ENCODE measurements around the gene SLIT2. TPM values are rescaled to one million over a fixed set of nuclear protein-coding genes. Genes with fewer than 3 reads are reported as not detected.

SLIT2 gene
- total and polyA plus RNA-seq, 8 donors, result 0.68 to 9.1 (median 1.4) TPM

DNA sequence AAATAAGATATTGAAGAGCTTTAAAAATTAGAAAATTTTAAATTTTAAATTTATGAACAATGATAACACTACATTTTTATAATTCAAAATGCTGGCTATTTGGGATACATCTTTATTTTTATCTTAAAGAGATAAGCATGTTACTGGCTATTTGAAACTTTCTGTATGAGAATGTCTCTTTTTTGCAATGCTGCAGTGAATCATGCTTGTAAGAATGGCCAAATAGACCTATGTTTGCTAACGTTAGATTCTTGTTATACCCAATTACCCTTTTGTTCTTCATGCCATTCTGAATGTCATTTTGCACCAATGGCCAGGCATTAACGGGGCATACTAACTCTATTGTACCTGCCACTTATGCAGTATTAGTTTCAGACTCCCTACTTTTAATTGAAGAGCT, 49.5 kb downstream of the SLIT2 start:
- Histone ChIP-seq H3K36me3 (no peaks in the 10 kb centered on the region), H3K27me3 (no peaks in the 10 kb centered on the region), H3K4me1 (no peaks in the 10 kb centered on the region), H3K27ac (no peak overlapping the region), H3K4me3 (no peak overlapping the region), H3K9me3 (no peaks in the 10 kb centered on the region)
- whole genome bisulfite sequencing, 2 donors, result 53 to 58% methylated on average over 2 of the region's 2 CpGs
- no peak for FAIRE-seq
- intact Hi-C loops (cut with DNase I), result no loop called here
- TF ChIP-seq, protein P1, sequence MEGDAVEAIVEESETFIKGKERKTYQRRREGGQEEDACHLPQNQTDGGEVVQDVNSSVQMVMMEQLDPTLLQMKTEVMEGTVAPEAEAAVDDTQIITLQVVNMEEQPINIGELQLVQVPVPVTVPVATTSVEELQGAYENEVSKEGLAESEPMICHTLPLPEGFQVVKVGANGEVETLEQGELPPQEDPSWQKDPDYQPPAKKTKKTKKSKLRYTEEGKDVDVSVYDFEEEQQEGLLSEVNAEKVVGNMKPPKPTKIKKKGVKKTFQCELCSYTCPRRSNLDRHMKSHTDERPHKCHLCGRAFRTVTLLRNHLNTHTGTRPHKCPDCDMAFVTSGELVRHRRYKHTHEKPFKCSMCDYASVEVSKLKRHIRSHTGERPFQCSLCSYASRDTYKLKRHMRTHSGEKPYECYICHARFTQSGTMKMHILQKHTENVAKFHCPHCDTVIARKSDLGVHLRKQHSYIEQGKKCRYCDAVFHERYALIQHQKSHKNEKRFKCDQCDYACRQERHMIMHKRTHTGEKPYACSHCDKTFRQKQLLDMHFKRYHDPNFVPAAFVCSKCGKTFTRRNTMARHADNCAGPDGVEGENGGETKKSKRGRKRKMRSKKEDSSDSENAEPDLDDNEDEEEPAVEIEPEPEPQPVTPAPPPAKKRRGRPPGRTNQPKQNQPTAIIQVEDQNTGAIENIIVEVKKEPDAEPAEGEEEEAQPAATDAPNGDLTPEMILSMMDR (IDR thresholded peaks at IDR 0.05), result no peak
- no peak for ATAC-seq
- DNase-seq, result no peak
